Upper lobe of left lung (tissue), 6 donors: ENCODE measurements around the gene PDZD2. TPM values are rescaled to one million over a fixed set of nuclear protein-coding genes. Genes with fewer than 3 reads are reported as not detected.

Source experiments
- ATAC-seq, 2 donors: fragments of 200-7000 bp; cut with Tn5 transposase; one replicate each; pipeline ENCODE4 v1.9.1; 2022; ENCODE audit warnings: mild to moderate bottlenecking in 2 of 2, moderate library complexity in 2 of 2; ENCODE audit not compliant: low FRiP score in 2 of 2
- DNase-seq, 2 donors: peaks; one replicate each; pipeline ENCODE4 v3.0.0-alpha.2; 2019 to 2020
- H3K27ac ChIP-seq, 4 donors: fragments of 200-600 bp; sonication (generic); one replicate each; pipeline ENCODE4 v1.5.1; 2016 to 2019
- H3K27me3 ChIP-seq, 4 donors: fragments of 200-600 bp; sonication (generic); one replicate each; pipeline ENCODE4 v1.5.1; 2017 to 2019
- H3K36me3 ChIP-seq, 4 donors: fragments of 200-600 bp; sonication (generic); one replicate each; pipeline ENCODE4 v1.5.1; 2016 to 2019
- H3K4me1 ChIP-seq, 4 donors: fragments of 200-600 bp; sonication (generic); one replicate each; pipeline ENCODE4 v1.5.1; 2018 to 2019
- H3K4me3 ChIP-seq, 4 donors: fragments of 200-600 bp; sonication (generic); one replicate each; pipeline ENCODE4 v1.5.1; 2017 to 2019; ENCODE audit warnings: mild to moderate bottlenecking in 2 of 4, moderate library complexity in 1 of 4
- H3K9me3 ChIP-seq, 4 donors: fragments of 200-600 bp; sonication (generic); one replicate each; pipeline ENCODE4 v1.5.1; 2018 to 2019
- EP300 ChIP-seq, 4 donors: sonication (generic); formaldehyde crosslinking; IDR thresholded peaks; one replicate each; pipeline ENCODE4 v1.5.1; 2017; ENCODE audit warnings: antibody characterized with exemption in 4 of 4, control low read depth in 2 of 4
- POLR2A ChIP-seq, 4 donors: fragments of 450-650 bp; IDR thresholded peaks; one replicate each; pipeline ENCODE4 v1.5.1; 2016 to 2017; ENCODE audit warnings: antibody characterized with exemption in 4 of 4, mild to moderate bottlenecking in 2 of 4
- POLR2AphosphoS5 ChIP-seq, 2 donors: sonication (generic); formaldehyde crosslinking; IDR thresholded peaks; one replicate each; pipeline ENCODE4 v1.5.1; 2017; ENCODE audit warnings: antibody characterized with exemption in 2 of 2
- WGBS, 2 donors: methylation state at CpG; one replicate each; pipeline ENCODE4 v1.1.5; 2017 to 2018; 5-methylcytosine and 5-hydroxymethylcytosine counted together
- total RNA-seq, 6 donors: library from RNA; depleted of rRNA in 4 of 6; stranded (reverse); fragments of >200 nt in 4 of 6; gene quantifications; one replicate each; pipeline versions ENCODE4 v1.1.0 to v1.2.1, GENCODE V29; 2016 to 2021
- TF ChIP-seq, protein P1 (sequence below), 6 experiments: fragments of 450-650 bp in 4 of 6; fragments of 200-600 bp in 2 of 6; sonication (generic) in 2 of 6; IDR thresholded peaks; one replicate each; pipeline ENCODE4 v1.5.1; 2016 to 2019; ENCODE audit warnings: antibody characterized with exemption in 6 of 6
- donor health status: DM: no; HTN: no; CAD: no; lungs with moderate emphysema.
- donor health status: DM: no; HTN: yes; CAD: no; lungs with severe emphysema.

Gene PDZD2
- total RNA-seq, 6 donors from 2014 or later: 53.4 to 73.6 (median 68.4) TPM

DNA sequence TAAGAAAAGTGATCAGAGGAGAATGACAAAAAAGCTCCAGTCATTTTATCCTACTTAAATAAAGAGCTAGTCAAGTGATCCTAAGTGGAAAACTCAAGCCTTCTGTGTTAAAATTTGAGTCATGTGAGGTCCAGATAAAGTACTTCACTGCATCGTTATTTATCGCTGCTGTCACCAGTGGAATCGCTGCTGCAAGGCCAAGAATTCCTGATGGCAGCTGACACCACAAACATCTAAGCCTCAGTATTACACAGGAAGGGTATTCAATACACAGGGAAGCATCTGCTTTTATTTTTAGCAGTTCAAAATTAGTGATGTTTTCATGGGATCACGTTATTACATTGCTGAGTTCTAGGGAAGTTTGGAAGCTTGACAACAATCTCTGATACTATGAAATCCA is 344.9 kb downstream of the PDZD2 start:
- no peak for ATAC-seq

DNA sequence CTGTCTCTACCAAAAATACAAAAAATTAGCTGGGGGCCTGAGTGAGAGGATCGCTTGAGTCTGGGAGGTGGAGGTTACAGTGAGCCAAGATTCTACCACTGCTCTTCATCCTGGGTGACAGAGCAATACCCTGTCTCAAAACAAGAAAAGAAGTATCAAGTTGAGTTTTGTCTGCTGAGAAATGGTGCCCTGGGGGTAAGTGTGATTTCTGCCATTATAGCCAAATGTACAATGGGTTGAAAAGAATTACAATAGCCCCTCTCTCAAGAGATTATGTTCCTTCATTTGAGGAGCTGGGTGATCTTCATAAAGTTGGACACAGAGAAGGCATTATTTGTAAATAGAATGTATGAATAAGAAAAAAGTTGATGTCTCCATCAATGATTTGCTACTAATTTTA is 345.8 kb downstream of the PDZD2 start:
- Histone ChIP-seq H3K9me3 (no peaks in the 10 kb centered on the region), H3K27me3 (no peaks in the 10 kb centered on the region), H3K4me3 (no peak overlapping the region), H3K36me3 (peaks cover 0 to 4% (median 1%) of the 10 kb centered on the region in 4 donors), H3K4me1 (peaks cover 0 to 6% (median 5%) of the 10 kb centered on the region in 4 donors), H3K27ac (no peak overlapping the region)
- ATAC-seq: no peak
- TF ChIP-seq, protein P1, sequence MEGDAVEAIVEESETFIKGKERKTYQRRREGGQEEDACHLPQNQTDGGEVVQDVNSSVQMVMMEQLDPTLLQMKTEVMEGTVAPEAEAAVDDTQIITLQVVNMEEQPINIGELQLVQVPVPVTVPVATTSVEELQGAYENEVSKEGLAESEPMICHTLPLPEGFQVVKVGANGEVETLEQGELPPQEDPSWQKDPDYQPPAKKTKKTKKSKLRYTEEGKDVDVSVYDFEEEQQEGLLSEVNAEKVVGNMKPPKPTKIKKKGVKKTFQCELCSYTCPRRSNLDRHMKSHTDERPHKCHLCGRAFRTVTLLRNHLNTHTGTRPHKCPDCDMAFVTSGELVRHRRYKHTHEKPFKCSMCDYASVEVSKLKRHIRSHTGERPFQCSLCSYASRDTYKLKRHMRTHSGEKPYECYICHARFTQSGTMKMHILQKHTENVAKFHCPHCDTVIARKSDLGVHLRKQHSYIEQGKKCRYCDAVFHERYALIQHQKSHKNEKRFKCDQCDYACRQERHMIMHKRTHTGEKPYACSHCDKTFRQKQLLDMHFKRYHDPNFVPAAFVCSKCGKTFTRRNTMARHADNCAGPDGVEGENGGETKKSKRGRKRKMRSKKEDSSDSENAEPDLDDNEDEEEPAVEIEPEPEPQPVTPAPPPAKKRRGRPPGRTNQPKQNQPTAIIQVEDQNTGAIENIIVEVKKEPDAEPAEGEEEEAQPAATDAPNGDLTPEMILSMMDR (IDR thresholded peaks at IDR 0.05): no peak
- TF ChIP-seq EP300 (IDR thresholded peaks at IDR 0.05) (no peak), POLR2A (IDR thresholded peaks at IDR 0.05) (no peak), POLR2AphosphoS5 (IDR thresholded peaks at IDR 0.05) (no peak)
- 58 to 67% methylated on average over 1 of the region's 1 CpG for WGBS, 2 donors
- no peak for DNase-seq

More for the DNA sequence above, 344.9 kb downstream of the PDZD2 start:
- TF ChIP-seq POLR2AphosphoS5 (IDR thresholded peaks at IDR 0.05) (no peak), POLR2A (IDR thresholded peaks at IDR 0.05) (no peak), EP300 (IDR thresholded peaks at IDR 0.05) (no peak)
- TF ChIP-seq, protein P1 (IDR thresholded peaks at IDR 0.05): no peak
- WGBS, 2 donors: 29 to 51% methylated on average over 4 of the region's 4 CpGs
- Histone ChIP-seq H3K9me3 (no peaks in the 10 kb centered on the region), H3K4me1 (peaks cover 0 to 6% (median 5%) of the 10 kb centered on the region in 4 donors), H3K27ac (no peak overlapping the region), H3K36me3 (peaks cover 0 to 4% (median 1%) of the 10 kb centered on the region in 4 donors), H3K27me3 (no peaks in the 10 kb centered on the region), H3K4me3 (no peak overlapping the region)
- no peak for DNase-seq

DNA sequence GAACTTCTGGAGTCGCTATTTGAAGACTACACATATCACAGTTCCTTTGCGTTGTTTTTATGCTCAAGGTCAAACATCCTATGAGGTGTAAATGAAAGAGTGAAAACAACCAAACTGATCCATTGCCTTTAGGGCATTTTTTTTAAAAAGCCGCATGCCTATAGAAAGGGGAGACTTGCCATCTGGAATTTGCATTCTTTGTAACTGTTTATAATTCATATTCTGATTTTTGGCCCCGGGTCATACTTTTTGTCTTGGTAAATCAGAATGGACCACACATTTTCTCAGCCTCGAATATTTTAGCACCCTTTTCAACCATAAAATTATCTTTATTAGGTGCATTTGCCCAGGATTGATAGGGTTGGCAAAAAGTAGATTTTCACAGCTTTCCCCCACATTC is 347.2 kb downstream of the PDZD2 start:
- TF ChIP-seq POLR2A (IDR thresholded peaks at IDR 0.05): no peak
- Histone ChIP-seq H3K27me3 (no peaks in the 10 kb centered on the region), H3K4me3 (no peak overlapping the region), H3K36me3 (peaks cover 0 to 4% (median 1%) of the 10 kb centered on the region in 4 donors), H3K9me3 (no peaks in the 10 kb centered on the region), H3K4me1 (peaks cover 0 to 6% (median 5%) of the 10 kb centered on the region in 4 donors), H3K27ac (no peak overlapping the region)
- DNase-seq (no peak), ATAC-seq (no peak)
- 83 to 85% methylated on average over 5 of the region's 5 CpGs for WGBS, 2 donors

DNA sequence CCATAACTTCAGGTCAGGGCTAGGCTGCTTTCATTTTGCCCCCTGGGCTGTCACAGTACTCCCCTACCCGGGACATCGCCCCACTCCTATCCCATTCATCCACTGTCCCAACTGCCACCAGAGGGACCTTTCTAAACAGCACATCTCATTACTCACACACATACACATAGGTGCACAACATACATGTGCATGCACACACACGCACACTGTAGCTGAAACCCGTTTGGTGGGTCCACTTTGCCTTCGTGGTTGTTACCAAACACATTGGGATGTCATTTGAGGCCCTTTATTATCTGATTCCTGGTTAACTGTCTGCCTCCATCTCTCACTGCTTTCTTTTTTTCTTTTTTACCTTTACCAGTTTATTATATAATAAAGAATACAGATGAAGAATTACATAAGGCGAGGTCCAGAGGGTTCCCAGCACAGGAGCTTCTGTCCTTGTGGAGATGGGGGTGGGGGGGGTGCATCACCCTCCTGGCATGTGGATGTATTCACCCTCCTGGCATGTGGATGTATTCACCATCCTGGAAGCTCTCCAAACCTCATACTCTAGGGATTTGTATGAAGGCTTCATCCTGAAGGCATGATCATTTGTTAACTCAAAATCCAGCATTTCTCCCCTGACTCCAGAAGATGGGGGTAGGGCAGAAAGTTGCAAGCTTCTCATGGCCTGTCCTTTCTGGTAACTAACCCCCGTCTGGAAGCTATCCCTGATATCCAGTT is 349.2 kb downstream of the PDZD2 start:
- no peak for ATAC-seq
- 89 to 93% methylated on average over 7 of the region's 7 CpGs for WGBS, 2 donors

DNA sequence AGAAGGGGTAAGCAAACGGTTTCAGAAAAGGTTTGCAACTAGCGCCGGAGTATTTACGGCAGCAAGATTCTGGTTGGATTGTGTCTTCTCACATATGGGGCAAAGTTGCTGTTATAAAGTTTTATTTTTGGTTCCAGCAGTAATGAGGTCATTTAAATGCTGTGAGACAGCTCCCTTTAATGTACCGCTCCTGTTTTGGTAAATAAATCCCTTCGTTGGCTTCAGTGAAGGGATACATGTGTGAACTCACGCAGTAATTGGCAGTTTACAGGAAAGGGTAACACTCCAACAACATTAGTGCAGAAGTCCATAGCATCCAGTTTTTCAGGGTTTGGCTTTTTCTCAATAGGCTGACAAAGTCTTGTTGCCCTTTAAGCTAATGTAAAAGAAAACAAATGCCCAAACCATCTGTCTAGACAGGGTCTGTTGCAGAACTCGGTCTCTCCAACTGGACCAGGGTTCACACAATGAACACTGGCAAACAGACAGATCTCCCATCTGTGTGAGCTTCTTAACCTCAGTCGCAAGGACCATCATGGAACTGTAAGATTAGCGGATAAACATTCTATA is 351.2 kb downstream of the PDZD2 start:
- no peak for TF ChIP-seq POLR2AphosphoS5 (IDR thresholded peaks at IDR 0.05)
- no peak for TF ChIP-seq POLR2A (IDR thresholded peaks at IDR 0.05)
- no peak for TF ChIP-seq EP300 (IDR thresholded peaks at IDR 0.05)
- TF ChIP-seq, protein P1 (IDR thresholded peaks at IDR 0.05): no peak
- 83 to 85% methylated on average over 10 of the region's 10 CpGs for WGBS, 2 donors
- Histone ChIP-seq H3K27ac (no peak overlapping the region), H3K36me3 (peaks cover 0 to 4% (median 1%) of the 10 kb centered on the region in 4 donors), H3K4me1 (peaks cover 0 to 6% (median 0%) of the 10 kb centered on the region in 4 donors), H3K27me3 (no peaks in the 10 kb centered on the region), H3K4me3 (no peak overlapping the region), H3K9me3 (no peaks in the 10 kb centered on the region)
- DNase-seq (no peak), ATAC-seq (no peak)

More for the DNA sequence above, 349.2 kb downstream of the PDZD2 start:
- no peak overlapping the region for H3K27ac ChIP-seq
- H3K36me3 ChIP-seq: peaks cover 0 to 4% (median 1%) of the 10 kb centered on the region in 4 donors
- H3K4me1 ChIP-seq: peaks cover 0 to 6% (median 2%) of the 10 kb centered on the region in 4 donors
- no peaks in the 10 kb centered on the region for H3K9me3 ChIP-seq
- no peak for DNase-seq
- no peak overlapping the region for H3K4me3 ChIP-seq
- TF ChIP-seq POLR2A (IDR thresholded peaks at IDR 0.05): no peak
- no peaks in the 10 kb centered on the region for H3K27me3 ChIP-seq
